ENCODE measurements around the gene ZNF217.
"Not testable (repeated sequence)": the region's sequence is repeated elsewhere in the genome, so short reads cannot be mapped to it uniquely, and the experiment has no call there.

Gene ZNF217

GRCh38 chr20:53594068-53595017 is 704 bp upstream of the ZNF217 start:
- Histone ChIP-seq H3K4me1 (ENCODE audit: control insufficient read depth, insufficient read depth, low read length) (peaks cover 23% of the 10 kb centered on the region), H3K9ac (ENCODE audit: low read depth, low read length) (peak overlapping the region; percentile 100), H3K4me3 (ENCODE audit: low read length) (peak overlapping the region; percentile 86), H3K4me2 (ENCODE audit: low read length) (peak overlapping the region; percentile 87), H3K36me3 (ENCODE audit: insufficient read depth, low read length) (no peaks in the 10 kb centered on the region), H3K27me3 (ENCODE audit: control insufficient read depth, insufficient read depth, low read length) (no peaks in the 10 kb centered on the region), H3K9me3 (replicated peaks; ENCODE audit: low read length) (no peaks in the 10 kb centered on the region)

- Histone ChIP-seq H3K36me3 (ENCODE audit: insufficient read depth, low read length) (no peaks in the 10 kb centered on the region), H3K4me3 (ENCODE audit: low read length) (peak overlapping the region; percentile 86), H3K9ac (ENCODE audit: low read depth, low read length) (peak overlapping the region; percentile 100), H3K9me3 (replicated peaks; ENCODE audit: low read length) (no peaks in the 10 kb centered on the region), H3K4me1 (ENCODE audit: control insufficient read depth, insufficient read depth, low read length) (peaks cover 33% of the 10 kb centered on the region), H3K27me3 (ENCODE audit: control insufficient read depth, insufficient read depth, low read length) (no peaks in the 10 kb centered on the region), H3K4me2 (ENCODE audit: low read length) (peak overlapping the region; percentile 96)
Observed at GRCh38 chr20:53592992-53593465, 610 bp downstream of the ZNF217 start.

- not testable (repeated sequence) for H3K9me3 ChIP-seq (replicated peaks; ENCODE audit: low read length); H3K27me3 ChIP-seq (ENCODE audit: control insufficient read depth, insufficient read depth, low read length); H3K36me3 ChIP-seq (ENCODE audit: insufficient read depth, low read length)
- Histone ChIP-seq H3K9ac (ENCODE audit: low read depth, low read length) (peak overlapping the region; percentile 100), H3K4me2 (ENCODE audit: low read length) (peak overlapping the region; percentile 96), H3K4me1 (ENCODE audit: control insufficient read depth, insufficient read depth, low read length) (peaks cover 33% of the 10 kb centered on the region), H3K4me3 (ENCODE audit: low read length) (peak overlapping the region; percentile 86)
Observed at GRCh38 chr20:53592454-53592991, 1.1 kb downstream of the ZNF217 start.

- Histone ChIP-seq H3K4me1 (ENCODE audit: control insufficient read depth, insufficient read depth, low read length) (peaks cover 37% of the 10 kb centered on the region), H3K4me3 (ENCODE audit: low read length) (peak overlapping the region; percentile 86), H3K4me2 (ENCODE audit: low read length) (peak overlapping the region; percentile 96), H3K9ac (ENCODE audit: low read depth, low read length) (peak overlapping the region; percentile 100)
- not testable (repeated sequence) for H3K36me3 ChIP-seq (ENCODE audit: insufficient read depth, low read length); H3K9me3 ChIP-seq (replicated peaks; ENCODE audit: low read length); H3K27me3 ChIP-seq (ENCODE audit: control insufficient read depth, insufficient read depth, low read length)
Observed at GRCh38 chr20:53591941-53592441, 1.6 kb downstream of the ZNF217 start.

GRCh38 chr20:53591206-53591741 is 2.4 kb downstream of the ZNF217 start:
- peak overlapping the region; percentile 100 for H3K9ac ChIP-seq (ENCODE audit: low read depth, low read length)
- H3K36me3 ChIP-seq (ENCODE audit: insufficient read depth, low read length); H3K27me3 ChIP-seq (ENCODE audit: control insufficient read depth, insufficient read depth, low read length); H3K9me3 ChIP-seq (replicated peaks; ENCODE audit: low read length): not testable (repeated sequence)
- peak overlapping the region; percentile 96 for H3K4me2 ChIP-seq (ENCODE audit: low read length)
- peak overlapping the region; percentile 86 for H3K4me3 ChIP-seq (ENCODE audit: low read length)
- peaks cover 39% of the 10 kb centered on the region for H3K4me1 ChIP-seq (ENCODE audit: control insufficient read depth, insufficient read depth, low read length)

GRCh38 chr20:53590608-53591007 is 3.0 kb downstream of the ZNF217 start:
- Histone ChIP-seq H3K4me1 (ENCODE audit: control insufficient read depth, insufficient read depth, low read length) (peaks cover 39% of the 10 kb centered on the region), H3K9ac (ENCODE audit: low read depth, low read length) (peak overlapping the region; percentile 100)
- not testable (repeated sequence) for H3K9me3 ChIP-seq (replicated peaks; ENCODE audit: low read length)

GRCh38 chr20:53590122-53590521 is 3.5 kb downstream of the ZNF217 start:
- Histone ChIP-seq H3K4me3 (ENCODE audit: low read length) (peak overlapping the region; percentile 59), H3K4me1 (ENCODE audit: control insufficient read depth, insufficient read depth, low read length) (peaks cover 38% of the 10 kb centered on the region), H3K9ac (ENCODE audit: low read depth, low read length) (peak overlapping the region; percentile 100), H3K4me2 (ENCODE audit: low read length) (peak overlapping the region; percentile 96)
- H3K36me3 ChIP-seq (ENCODE audit: insufficient read depth, low read length); H3K27me3 ChIP-seq (ENCODE audit: control insufficient read depth, insufficient read depth, low read length); H3K9me3 ChIP-seq (replicated peaks; ENCODE audit: low read length): not testable (repeated sequence)

More at GRCh38 chr20:53590608-53591007, 3.0 kb downstream of the ZNF217 start:
- peak overlapping the region; percentile 96 for H3K4me2 ChIP-seq (ENCODE audit: low read length)
- H3K27me3 ChIP-seq (ENCODE audit: control insufficient read depth, insufficient read depth, low read length); H3K36me3 ChIP-seq (ENCODE audit: insufficient read depth, low read length): not testable (repeated sequence)
- peak overlapping the region; percentile 86 for H3K4me3 ChIP-seq (ENCODE audit: low read length)

- not testable (repeated sequence) for H3K27me3 ChIP-seq (ENCODE audit: control insufficient read depth, insufficient read depth, low read length); H3K36me3 ChIP-seq (ENCODE audit: insufficient read depth, low read length); H3K9me3 ChIP-seq (replicated peaks; ENCODE audit: low read length)
- Histone ChIP-seq H3K9ac (ENCODE audit: low read depth, low read length) (peak overlapping the region; percentile 100), H3K4me2 (ENCODE audit: low read length) (peak overlapping the region; percentile 96), H3K4me1 (ENCODE audit: control insufficient read depth, insufficient read depth, low read length) (peaks cover 34% of the 10 kb centered on the region), H3K4me3 (ENCODE audit: low read length) (peak overlapping the region; percentile 59)
Observed at GRCh38 chr20:53589321-53590065, 4.1 kb downstream of the ZNF217 start.

GRCh38 chr20:53587157-53587703 is 6.4 kb downstream of the ZNF217 start:
- H3K4me1 ChIP-seq (ENCODE audit: control insufficient read depth, insufficient read depth, low read length), result peaks cover 43% of the 10 kb centered on the region
- H3K4me3 ChIP-seq (ENCODE audit: low read length); H3K9ac ChIP-seq (ENCODE audit: low read depth, low read length); H3K27me3 ChIP-seq (ENCODE audit: control insufficient read depth, insufficient read depth, low read length); H3K36me3 ChIP-seq (ENCODE audit: insufficient read depth, low read length); H3K9me3 ChIP-seq (replicated peaks; ENCODE audit: low read length); H3K4me2 ChIP-seq (ENCODE audit: low read length): not testable (repeated sequence)

GRCh38 chr20:53586640-53587039 is 7.0 kb downstream of the ZNF217 start:
- no peak overlapping the region for H3K9ac ChIP-seq (ENCODE audit: low read depth, low read length)
- H3K4me1 ChIP-seq (ENCODE audit: control insufficient read depth, insufficient read depth, low read length), result peaks cover 49% of the 10 kb centered on the region

GRCh38 chr20:53585910-53586309 is 7.7 kb downstream of the ZNF217 start:
- peaks cover 52% of the 10 kb centered on the region for H3K4me1 ChIP-seq (ENCODE audit: control insufficient read depth, insufficient read depth, low read length)
- not testable (repeated sequence) for H3K4me3 ChIP-seq (ENCODE audit: low read length); H3K4me2 ChIP-seq (ENCODE audit: low read length); H3K9ac ChIP-seq (ENCODE audit: low read depth, low read length); H3K9me3 ChIP-seq (replicated peaks; ENCODE audit: low read length); H3K27me3 ChIP-seq (ENCODE audit: control insufficient read depth, insufficient read depth, low read length)
- H3K36me3 ChIP-seq (ENCODE audit: insufficient read depth, low read length), result peaks cover 18% of the 10 kb centered on the region

More at GRCh38 chr20:53586640-53587039, 7.0 kb downstream of the ZNF217 start:
- no peak overlapping the region for H3K4me2 ChIP-seq (ENCODE audit: low read length)
- H3K36me3 ChIP-seq (ENCODE audit: insufficient read depth, low read length), result peaks cover 11% of the 10 kb centered on the region
- no peaks in the 10 kb centered on the region for H3K9me3 ChIP-seq (replicated peaks; ENCODE audit: low read length)
- no peak overlapping the region for H3K4me3 ChIP-seq (ENCODE audit: low read length)
- no peaks in the 10 kb centered on the region for H3K27me3 ChIP-seq (ENCODE audit: control insufficient read depth, insufficient read depth, low read length)

Measured in skeletal muscle satellite cell (primary cell).